ENCODE measurements around the gene KMT2E. TPM values are rescaled to one million over a fixed set of nuclear protein-coding genes. Genes with fewer than 3 reads are reported as not detected.

KMT2E gene
- total RNA-seq, 2 donors from 2014 or later = 83.7 to 102 TPM

DNA sequence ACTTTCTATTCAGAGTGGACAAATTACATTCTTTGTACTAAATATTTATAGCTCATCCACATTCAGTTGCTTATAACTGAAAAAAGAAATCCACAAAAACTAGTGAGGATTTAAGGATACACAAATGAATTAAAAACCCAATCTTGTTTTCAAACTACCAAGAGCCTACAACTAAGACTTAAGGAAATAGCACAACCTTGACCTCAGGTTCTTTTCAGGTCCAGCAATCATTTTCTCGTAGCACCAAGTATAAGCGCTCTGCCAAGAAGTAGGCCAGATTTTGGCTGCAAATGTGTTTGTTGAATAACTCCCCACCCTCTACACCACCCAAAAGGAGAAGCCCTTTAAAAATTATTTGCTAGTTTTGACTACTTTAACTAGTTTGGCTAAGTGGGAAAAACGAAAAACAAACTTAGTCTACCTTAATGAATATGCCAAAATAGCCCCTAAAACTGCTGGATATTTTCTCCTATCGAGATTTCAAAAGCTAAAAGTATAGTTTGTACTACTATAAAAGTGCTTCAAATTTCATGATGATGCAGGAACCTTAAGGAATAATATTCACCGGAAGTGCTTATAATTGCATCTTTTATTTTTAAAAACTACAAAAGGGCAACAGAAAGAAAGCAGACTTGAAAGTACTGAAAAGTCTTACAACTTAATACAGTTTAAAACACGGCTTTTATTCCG lies 2.7 kb upstream of the KMT2E start:
- Histone ChIP-seq H3K4me1 (replicated peaks) (peaks cover 4% of the 10 kb centered on the region), H3K9me3 (no peaks in the 10 kb centered on the region), H3K27me3 (replicated peaks; ENCODE audit: insufficient read depth) (no peaks in the 10 kb centered on the region), H3K27ac (peak overlapping the region; percentile 97 to 100), H3K4me3 (peak overlapping the region; percentile 87 to 95), H3K36me3 (no peaks in the 10 kb centered on the region)
- intact Hi-C loops (cut with DNase I) = loop anchor here (2.0 to 10.0 kb wide), 2 partner anchors 28 to 94 kb away; no protein-coding TSS in a partner anchor
- TF ChIP-seq POLR2AphosphoS5 (IDR thresholded peaks at IDR 0.05) (no peak), POLR2A (IDR thresholded peaks at IDR 0.05) (no peak)
- TF ChIP-seq, protein P1, sequence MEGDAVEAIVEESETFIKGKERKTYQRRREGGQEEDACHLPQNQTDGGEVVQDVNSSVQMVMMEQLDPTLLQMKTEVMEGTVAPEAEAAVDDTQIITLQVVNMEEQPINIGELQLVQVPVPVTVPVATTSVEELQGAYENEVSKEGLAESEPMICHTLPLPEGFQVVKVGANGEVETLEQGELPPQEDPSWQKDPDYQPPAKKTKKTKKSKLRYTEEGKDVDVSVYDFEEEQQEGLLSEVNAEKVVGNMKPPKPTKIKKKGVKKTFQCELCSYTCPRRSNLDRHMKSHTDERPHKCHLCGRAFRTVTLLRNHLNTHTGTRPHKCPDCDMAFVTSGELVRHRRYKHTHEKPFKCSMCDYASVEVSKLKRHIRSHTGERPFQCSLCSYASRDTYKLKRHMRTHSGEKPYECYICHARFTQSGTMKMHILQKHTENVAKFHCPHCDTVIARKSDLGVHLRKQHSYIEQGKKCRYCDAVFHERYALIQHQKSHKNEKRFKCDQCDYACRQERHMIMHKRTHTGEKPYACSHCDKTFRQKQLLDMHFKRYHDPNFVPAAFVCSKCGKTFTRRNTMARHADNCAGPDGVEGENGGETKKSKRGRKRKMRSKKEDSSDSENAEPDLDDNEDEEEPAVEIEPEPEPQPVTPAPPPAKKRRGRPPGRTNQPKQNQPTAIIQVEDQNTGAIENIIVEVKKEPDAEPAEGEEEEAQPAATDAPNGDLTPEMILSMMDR (IDR thresholded peaks at IDR 0.05) = no peak
- WGBS = under 1% methylated on average over 7 of the region's 7 CpGs
- DNase-seq (ENCODE audit: low spot score) = no peak

DNA sequence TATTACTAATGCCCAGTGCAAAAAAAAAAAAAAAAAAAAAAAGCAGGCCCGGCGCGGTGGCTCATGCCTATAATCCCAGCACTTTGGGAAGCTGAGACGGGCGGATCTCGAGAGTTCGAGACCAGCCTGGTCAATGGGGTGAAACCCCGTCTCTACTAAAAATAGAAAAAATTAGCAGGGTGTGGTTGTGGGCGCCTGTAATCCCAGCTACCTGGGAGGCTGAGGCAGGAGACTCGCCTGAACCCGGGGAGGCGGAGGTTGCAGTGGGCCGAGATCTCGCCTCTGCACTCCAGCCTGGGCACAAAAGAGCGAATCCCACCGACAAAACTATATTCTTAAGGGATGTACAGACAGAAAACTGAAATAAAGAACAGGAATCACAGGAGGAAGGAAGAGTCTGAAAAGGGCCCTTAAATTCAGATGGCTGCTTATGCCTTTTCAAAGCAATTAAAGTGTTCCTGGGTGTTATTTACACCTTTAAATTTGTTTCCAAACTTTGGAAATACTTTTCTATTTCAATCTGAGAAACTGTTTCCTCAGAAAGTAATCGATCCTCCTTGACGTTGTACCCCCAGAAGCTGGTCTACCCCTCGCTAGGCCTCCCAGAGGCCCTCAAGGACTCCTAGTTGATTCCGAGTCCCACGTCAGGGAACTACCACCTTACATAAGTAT lies 2.0 kb upstream of the KMT2E start:
- Histone ChIP-seq H3K27me3 (replicated peaks; ENCODE audit: insufficient read depth) (no peaks in the 10 kb centered on the region), H3K36me3 (no peaks in the 10 kb centered on the region), H3K9me3 (no peaks in the 10 kb centered on the region), H3K4me1 (replicated peaks) (peaks cover 3% of the 10 kb centered on the region), H3K27ac (peak overlapping the region; percentile 97 to 100), H3K4me3 (peak overlapping the region; percentile 87 to 95)
- WGBS = under 1% methylated on average over 21 of the region's 21 CpGs
- DNase-seq (ENCODE audit: low spot score) = no peak
- TF ChIP-seq POLR2AphosphoS5 (IDR thresholded peaks at IDR 0.05) (no peak), POLR2A (IDR thresholded peaks at IDR 0.05) (no peak)
- TF ChIP-seq, protein P1 (IDR thresholded peaks at IDR 0.05) = no peak
- intact Hi-C loops (cut with DNase I) = loop anchor here (2.0 to 10.0 kb wide), 2 partner anchors 29 to 93 kb away; no protein-coding TSS in a partner anchor

DNA sequence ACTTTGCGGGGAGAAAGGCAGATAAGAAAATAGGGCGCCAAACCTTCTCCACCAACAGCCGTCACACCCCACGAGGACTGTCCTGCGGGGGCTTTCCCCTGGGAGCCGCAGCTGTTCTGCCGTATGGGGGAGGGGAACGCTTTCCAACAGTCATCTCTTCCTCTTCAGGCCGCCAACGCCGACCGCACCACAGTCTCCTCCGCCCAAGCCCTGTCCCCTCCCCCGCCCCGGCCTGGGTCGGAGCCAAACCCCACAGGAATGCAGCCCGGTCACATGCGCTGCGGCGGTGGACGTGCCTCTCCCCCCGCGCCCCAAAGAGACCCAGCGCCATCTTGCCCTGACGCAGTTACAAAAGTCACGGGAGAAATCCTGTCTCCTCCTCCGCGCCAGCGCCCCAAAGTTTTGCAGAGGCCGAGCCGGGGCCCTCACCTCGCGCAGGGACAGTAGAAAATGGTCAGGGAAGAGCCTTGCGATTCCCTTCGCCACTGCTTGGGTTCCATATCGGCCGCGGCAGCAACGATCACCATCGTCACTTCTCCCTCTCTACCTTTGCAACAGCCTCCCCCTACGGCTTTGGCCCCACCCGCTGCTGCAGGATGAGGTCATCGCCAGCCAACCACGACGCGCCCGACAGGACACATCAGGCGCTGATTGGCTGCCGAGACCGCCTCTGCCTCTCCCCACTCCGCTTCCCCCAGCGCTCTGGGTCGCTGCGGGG lies 1.3 kb upstream of the KMT2E start:
- Histone ChIP-seq H3K27me3 (replicated peaks; ENCODE audit: insufficient read depth) (no peaks in the 10 kb centered on the region), H3K4me1 (replicated peaks) (no peaks in the 10 kb centered on the region), H3K4me3 (peak overlapping the region; percentile 87 to 95), H3K9me3 (no peaks in the 10 kb centered on the region), H3K36me3 (no peaks in the 10 kb centered on the region), H3K27ac (peak overlapping the region; percentile 97 to 100)
- 0% methylated on average over 51 of the region's 54 CpGs for WGBS
- peak; percentile 92 for TF ChIP-seq POLR2A (IDR thresholded peaks at IDR 0.05)
- TF ChIP-seq, protein P1 (IDR thresholded peaks at IDR 0.05) = peak in 1 of 4 experiments; percentile 12
- peak; percentile 91 for TF ChIP-seq POLR2AphosphoS5 (IDR thresholded peaks at IDR 0.05)
- DNase-seq (ENCODE audit: low spot score) = peak; percentile 99
- intact Hi-C loops (cut with DNase I) = loop anchor here (10.0 kb wide), 1 partner anchor 92 kb away; no protein-coding TSS in a partner anchor

DNA sequence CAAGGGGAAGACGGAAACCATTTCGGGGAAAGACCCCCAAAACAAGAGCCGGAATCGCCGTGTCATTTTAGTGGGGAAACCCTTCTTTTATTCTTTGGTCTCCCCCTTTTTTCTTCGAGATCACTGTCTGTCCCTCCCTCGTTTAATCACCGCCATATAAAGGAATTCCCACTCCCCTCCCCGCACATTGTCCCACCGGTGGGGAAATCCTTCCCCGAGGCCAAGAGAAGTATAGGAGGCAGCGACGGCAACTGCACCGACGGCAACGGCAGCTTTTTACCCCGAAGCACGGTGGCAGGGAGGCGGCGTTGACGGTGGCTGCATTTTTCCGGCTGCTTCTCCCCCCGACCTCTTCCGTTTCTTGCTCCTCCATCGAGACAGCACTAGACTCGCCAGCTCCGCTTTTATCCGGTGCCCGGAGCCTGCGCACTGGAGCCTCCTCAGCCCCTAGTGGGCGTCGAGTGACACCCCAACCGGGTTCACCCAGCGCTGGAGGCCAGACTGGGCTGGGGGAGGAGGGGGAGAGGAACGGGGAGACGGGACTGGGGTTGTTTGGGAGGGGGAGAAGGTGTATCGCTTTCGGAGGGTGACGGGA lies 687 bp upstream of the KMT2E start:
- no peaks in the 10 kb centered on the region for H3K4me1 ChIP-seq (replicated peaks)
- H3K36me3 ChIP-seq = no peaks in the 10 kb centered on the region
- TF ChIP-seq, protein P1 (IDR thresholded peaks at IDR 0.05) = peak in 3 of 4 experiments; percentile 28 to 91 (median 64)
- TF ChIP-seq POLR2A (IDR thresholded peaks at IDR 0.05) (peak; percentile 55), POLR2AphosphoS5 (IDR thresholded peaks at IDR 0.05) (peak; percentile 64)
- intact Hi-C loops (cut with DNase I) = loop anchor here (10.0 kb wide), 1 partner anchor 91 kb away; no protein-coding TSS in a partner anchor
- WGBS = under 1% methylated on average over 38 of the region's 39 CpGs
- no peaks in the 10 kb centered on the region for H3K9me3 ChIP-seq
- peak overlapping the region; percentile 87 to 95 for H3K4me3 ChIP-seq
- DNase-seq (ENCODE audit: low spot score) = peak; percentile 90
- H3K27ac ChIP-seq = peak overlapping the region; percentile 97 to 100
- no peaks in the 10 kb centered on the region for H3K27me3 ChIP-seq (replicated peaks; ENCODE audit: insufficient read depth)

All from prostate gland (tissue), 2 donors.